Measurements from ENCODE around the gene ATXN3. TPM values are rescaled to one million over a fixed set of nuclear protein-coding genes. Genes with fewer than 3 reads are reported as not detected.

Gene ATXN3
- polyA plus RNA-seq, 1 donor (not counting 4 experiments of a cell fraction or from before 2014, with no cell fraction given) = 27.6 TPM

GRCh38 chr14:92143962-92144361, 37.6 kb upstream of the ATXN3 start:
- no peak for TF ChIP-seq EZH2 (IDR thresholded peaks at IDR 0.05; ENCODE audit: low read length)
- TF ChIP-seq, protein P1, sequence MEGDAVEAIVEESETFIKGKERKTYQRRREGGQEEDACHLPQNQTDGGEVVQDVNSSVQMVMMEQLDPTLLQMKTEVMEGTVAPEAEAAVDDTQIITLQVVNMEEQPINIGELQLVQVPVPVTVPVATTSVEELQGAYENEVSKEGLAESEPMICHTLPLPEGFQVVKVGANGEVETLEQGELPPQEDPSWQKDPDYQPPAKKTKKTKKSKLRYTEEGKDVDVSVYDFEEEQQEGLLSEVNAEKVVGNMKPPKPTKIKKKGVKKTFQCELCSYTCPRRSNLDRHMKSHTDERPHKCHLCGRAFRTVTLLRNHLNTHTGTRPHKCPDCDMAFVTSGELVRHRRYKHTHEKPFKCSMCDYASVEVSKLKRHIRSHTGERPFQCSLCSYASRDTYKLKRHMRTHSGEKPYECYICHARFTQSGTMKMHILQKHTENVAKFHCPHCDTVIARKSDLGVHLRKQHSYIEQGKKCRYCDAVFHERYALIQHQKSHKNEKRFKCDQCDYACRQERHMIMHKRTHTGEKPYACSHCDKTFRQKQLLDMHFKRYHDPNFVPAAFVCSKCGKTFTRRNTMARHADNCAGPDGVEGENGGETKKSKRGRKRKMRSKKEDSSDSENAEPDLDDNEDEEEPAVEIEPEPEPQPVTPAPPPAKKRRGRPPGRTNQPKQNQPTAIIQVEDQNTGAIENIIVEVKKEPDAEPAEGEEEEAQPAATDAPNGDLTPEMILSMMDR (optimal IDR thresholded peaks at IDR 0.05 in 1 of 3, IDR thresholded peaks at IDR 0.05 in 1 of 3, conservative IDR thresholded peaks at IDR 0.05 in 1 of 3; ENCODE audit: extremely low read depth in 1 of 3, insufficient read depth in 2 of 3, low read length in 3 of 3) = no peak
- dilution Hi-C loops (cut with MboI; ENCODE audit: extremely low pct_ligation_motif_present, low sequenced_read_pairs) = no loop called here

DNA sequence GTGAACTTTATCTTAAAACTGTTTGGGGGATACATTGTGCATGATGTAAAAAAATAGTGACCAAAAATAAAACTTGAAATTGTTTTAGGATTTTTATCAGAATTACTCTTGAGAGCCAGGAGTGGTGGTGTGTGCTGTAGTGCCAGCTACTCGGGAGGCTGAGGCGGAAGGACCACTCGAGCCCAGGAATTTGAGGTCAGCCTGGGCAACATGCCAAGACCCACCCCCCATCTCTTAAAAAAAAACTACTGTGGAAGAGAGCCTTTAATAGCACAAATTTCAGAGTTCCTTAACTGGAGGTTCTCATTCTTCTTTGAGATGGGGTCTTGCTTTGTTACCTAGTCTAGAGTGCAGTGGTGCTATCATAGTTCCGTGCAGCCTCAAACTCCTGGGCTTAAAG, 36.9 kb upstream of the ATXN3 start:
- FAIRE-seq = no peak
- no peak overlapping the region for H3K9ac ChIP-seq (ENCODE audit: control insufficient read depth, extremely low read depth, insufficient read depth, low read length)
- no peaks in the 10 kb centered on the region for H3K4me1 ChIP-seq (ENCODE audit: control insufficient read depth, extremely low read depth, insufficient read depth, low read length)
- TF ChIP-seq, protein P1 (optimal IDR thresholded peaks at IDR 0.05 in 1 of 3, IDR thresholded peaks at IDR 0.05 in 1 of 3, conservative IDR thresholded peaks at IDR 0.05 in 1 of 3; ENCODE audit: extremely low read depth in 1 of 3, insufficient read depth in 2 of 3, low read length in 3 of 3) = no peak
- no peak for TF ChIP-seq EZH2 (IDR thresholded peaks at IDR 0.05; ENCODE audit: low read length)
- no peaks in the 10 kb centered on the region for H4K20me1 ChIP-seq (ENCODE audit: control insufficient read depth, extremely low read depth, insufficient read depth, low read length)
- no peak overlapping the region for H3K4me2 ChIP-seq (ENCODE audit: control insufficient read depth, extremely low read depth, insufficient read depth, low read depth, low read length)
- H3K27ac ChIP-seq (ENCODE audit: control insufficient read depth, insufficient read depth, low read length) = no peak overlapping the region
- dilution Hi-C loops (cut with MboI; ENCODE audit: extremely low pct_ligation_motif_present, low sequenced_read_pairs) = no loop called here
- no peak overlapping the region for H2AFZ ChIP-seq (ENCODE audit: control insufficient read depth, low read length)
- H3K27me3 ChIP-seq (ENCODE audit: control insufficient read depth, extremely low read depth, insufficient read depth, low read length) = no peaks in the 10 kb centered on the region
- no peaks in the 10 kb centered on the region for H3K79me2 ChIP-seq (ENCODE audit: control insufficient read depth, insufficient read depth, low read length)
- H3K9me1 ChIP-seq (ENCODE audit: control insufficient read depth, extremely low read depth, insufficient read depth, low read length) = no peaks in the 10 kb centered on the region
- H3K9me3 ChIP-seq (ENCODE audit: control insufficient read depth, low read depth, low read length) = no peaks in the 10 kb centered on the region
- no peak overlapping the region for H3K4me3 ChIP-seq (ENCODE audit: control insufficient read depth in 2 of 3, extremely low read depth in 1 of 3, insufficient read depth in 2 of 3, low read depth in 1 of 3, low read length in 3 of 3)
- H3K36me3 ChIP-seq (ENCODE audit: control insufficient read depth in 2 of 2, extremely low read depth in 1 of 2, insufficient read depth in 2 of 2, low read length in 2 of 2) = peaks cover 12 to 41% of the 10 kb centered on the region in 2 experiments
- DNase-seq (ENCODE audit: low read depth, low spot score) = no peak

More at GRCh38 chr14:92143962-92144361, 37.6 kb upstream of the ATXN3 start:
- peak; percentile 5 for FAIRE-seq
- H3K4me2 ChIP-seq (ENCODE audit: control insufficient read depth, extremely low read depth, insufficient read depth, low read depth, low read length) = no peak overlapping the region
- H3K4me3 ChIP-seq (ENCODE audit: control insufficient read depth in 2 of 3, extremely low read depth in 1 of 3, insufficient read depth in 2 of 3, low read depth in 1 of 3, low read length in 3 of 3) = no peak overlapping the region
- H3K36me3 ChIP-seq (ENCODE audit: control insufficient read depth in 2 of 2, extremely low read depth in 1 of 2, insufficient read depth in 2 of 2, low read length in 2 of 2) = peaks cover 12 to 43% of the 10 kb centered on the region in 2 experiments
- H3K9me3 ChIP-seq (ENCODE audit: control insufficient read depth, low read depth, low read length) = no peaks in the 10 kb centered on the region
- no peaks in the 10 kb centered on the region for H3K27me3 ChIP-seq (ENCODE audit: control insufficient read depth, extremely low read depth, insufficient read depth, low read length)
- H3K27ac ChIP-seq (ENCODE audit: control insufficient read depth, insufficient read depth, low read length) = no peak overlapping the region
- H3K9ac ChIP-seq (ENCODE audit: control insufficient read depth, extremely low read depth, insufficient read depth, low read length) = no peak overlapping the region
- no peaks in the 10 kb centered on the region for H4K20me1 ChIP-seq (ENCODE audit: control insufficient read depth, extremely low read depth, insufficient read depth, low read length)
- H3K79me2 ChIP-seq (ENCODE audit: control insufficient read depth, insufficient read depth, low read length) = no peaks in the 10 kb centered on the region
- no peak overlapping the region for H2AFZ ChIP-seq (ENCODE audit: control insufficient read depth, low read length)
- H3K4me1 ChIP-seq (ENCODE audit: control insufficient read depth, extremely low read depth, insufficient read depth, low read length) = no peaks in the 10 kb centered on the region
- no peaks in the 10 kb centered on the region for H3K9me1 ChIP-seq (ENCODE audit: control insufficient read depth, extremely low read depth, insufficient read depth, low read length)
- no peak for DNase-seq (ENCODE audit: low read depth, low spot score)

Data from keratinocyte (primary cell).